Neural cell (in vitro differentiated cells): Measurements from ENCODE around the gene XCR1.

ENCODE experiments used
- EP300 ChIP-seq: fragments of 450-650 bp; conservative IDR thresholded peaks from 2 replicates; pipeline ENCODE4 v1.6.1; 2014; ENCODE audit warnings: antibody characterized with exemption, mild to moderate bottlenecking, moderate library complexity; ENCODE audit not compliant: poor library complexity, severe bottlenecking
- EZH2 ChIP-seq: fragments of 200-600, 300-800 bp; shearing (Covaris generic), sonication (generic); IDR thresholded peaks from 2 replicates; pipeline ENCODE4 v1.6.1; 2014; ENCODE audit warnings: antibody characterized with exemption, low read length, borderline replicate concordance, mild to moderate bottlenecking; ENCODE audit not compliant: insufficient read depth, poor library complexity, severe bottlenecking
- RAD21 ChIP-seq: fragments of 450-650 bp; conservative IDR thresholded peaks from 2 replicates; pipeline ENCODE4 v1.6.1; 2014; ENCODE audit warnings: antibody characterized with exemption, mild to moderate bottlenecking, moderate library complexity
- REST ChIP-seq: IDR thresholded peaks from 2 replicates; pipeline ENCODE4 v1.6.1; 2012; ENCODE audit warnings: borderline replicate concordance
- TAF1 ChIP-seq: IDR thresholded peaks from 2 replicates; pipeline ENCODE4 v1.6.1; 2012; ENCODE audit warnings: low read depth
- TF ChIP-seq, protein P1 (sequence below): fragments of 450-650 bp; IDR thresholded peaks from 2 replicates; pipeline ENCODE4 v1.5.1; 2014; ENCODE audit warnings: antibody characterized with exemption, mild to moderate bottlenecking, moderate library complexity; ENCODE audit not compliant: poor library complexity, severe bottlenecking

- TF ChIP-seq REST (no peak), RAD21 (no peak), EZH2 (no peak), TAF1 (no peak), EP300 (no peak)
- TF ChIP-seq, protein P1, sequence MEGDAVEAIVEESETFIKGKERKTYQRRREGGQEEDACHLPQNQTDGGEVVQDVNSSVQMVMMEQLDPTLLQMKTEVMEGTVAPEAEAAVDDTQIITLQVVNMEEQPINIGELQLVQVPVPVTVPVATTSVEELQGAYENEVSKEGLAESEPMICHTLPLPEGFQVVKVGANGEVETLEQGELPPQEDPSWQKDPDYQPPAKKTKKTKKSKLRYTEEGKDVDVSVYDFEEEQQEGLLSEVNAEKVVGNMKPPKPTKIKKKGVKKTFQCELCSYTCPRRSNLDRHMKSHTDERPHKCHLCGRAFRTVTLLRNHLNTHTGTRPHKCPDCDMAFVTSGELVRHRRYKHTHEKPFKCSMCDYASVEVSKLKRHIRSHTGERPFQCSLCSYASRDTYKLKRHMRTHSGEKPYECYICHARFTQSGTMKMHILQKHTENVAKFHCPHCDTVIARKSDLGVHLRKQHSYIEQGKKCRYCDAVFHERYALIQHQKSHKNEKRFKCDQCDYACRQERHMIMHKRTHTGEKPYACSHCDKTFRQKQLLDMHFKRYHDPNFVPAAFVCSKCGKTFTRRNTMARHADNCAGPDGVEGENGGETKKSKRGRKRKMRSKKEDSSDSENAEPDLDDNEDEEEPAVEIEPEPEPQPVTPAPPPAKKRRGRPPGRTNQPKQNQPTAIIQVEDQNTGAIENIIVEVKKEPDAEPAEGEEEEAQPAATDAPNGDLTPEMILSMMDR: no peak
Measured at GRCh38 chr3:46060551-46060950, 33.3 kb upstream of the XCR1 start.
